ENCODE results near the gene CRIM1. TPM values are rescaled to one million over a fixed set of nuclear protein-coding genes. Genes with fewer than 3 reads are reported as not detected.

CRIM1 gene
- total RNA-seq, 4 donors from 2014 or later = 140 to 429 (median 201) TPM

DNA sequence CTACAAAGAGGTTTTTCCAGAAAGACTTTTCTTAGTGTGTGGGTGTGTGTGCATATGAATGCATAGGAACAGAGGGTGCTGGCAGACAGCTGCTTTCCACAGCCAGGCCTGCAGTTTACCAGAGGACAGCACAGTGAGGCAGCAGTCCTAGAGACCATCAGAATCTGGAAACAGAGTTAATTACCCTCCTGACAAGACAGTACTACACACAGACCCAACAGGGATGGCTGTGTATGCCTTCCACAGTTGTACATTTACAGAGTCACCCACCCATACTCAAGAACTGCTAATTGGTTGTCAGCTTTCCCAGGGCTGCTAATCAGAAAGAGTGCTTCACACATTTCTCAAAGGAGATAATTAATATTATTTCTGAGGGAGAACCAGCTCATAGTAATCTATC, 137.7 kb downstream of the CRIM1 start:
- intact Hi-C loops (cut with DNase I) = no loop called here
- Histone ChIP-seq H3K9me3 (no peaks in the 10 kb centered on the region), H3K27me3 (no peaks in the 10 kb centered on the region), H3K4me3 (no peak overlapping the region), H3K36me3 (peaks cover 0 to 9% (median 4%) of the 10 kb centered on the region in 4 donors), H3K4me1 (peaks cover 23 to 78% (median 57%) of the 10 kb centered on the region in 4 donors), H3K27ac (replicated peaks in 1 of 4) (peak overlapping the region; percentile 60 to 85 (median 69))
- no peak for DNase-seq (ENCODE audit: extremely low spot score)
- TF ChIP-seq POLR2A (IDR thresholded peaks at IDR 0.05; ENCODE audit: low read depth) (no peak), EP300 (IDR thresholded peaks at IDR 0.05) (no peak), POLR2AphosphoS5 (IDR thresholded peaks at IDR 0.05) (no peak), CTCF (IDR thresholded peaks at IDR 0.05) (no peak)

- peak overlapping the region in 1 of 4 donors; percentile 3 for H3K27ac ChIP-seq (replicated peaks in 1 of 4)
- H3K36me3 ChIP-seq = peaks cover 12 to 40% (median 29%) of the 10 kb centered on the region in 4 donors
- H3K9me3 ChIP-seq = no peaks in the 10 kb centered on the region
- no peaks in the 10 kb centered on the region for H3K27me3 ChIP-seq
- no peak overlapping the region for H3K4me3 ChIP-seq
- intact Hi-C loops (cut with DNase I) = no loop called here
- WGBS = 68% methylated on average over 3 of the region's 3 CpGs
- H3K4me1 ChIP-seq = peaks cover 7 to 37% (median 26%) of the 10 kb centered on the region in 4 donors
- no peak for TF ChIP-seq EP300 (IDR thresholded peaks at IDR 0.05)
- TF ChIP-seq CTCF (IDR thresholded peaks at IDR 0.05) = no peak
- TF ChIP-seq POLR2AphosphoS5 (IDR thresholded peaks at IDR 0.05) = no peak
- no peak for TF ChIP-seq POLR2A (IDR thresholded peaks at IDR 0.05; ENCODE audit: low read depth)
- DNase-seq (ENCODE audit: extremely low spot score) = no peak
Measured at GRCh38 chr2:36497570-36498163, 142.1 kb downstream of the CRIM1 start.

DNA sequence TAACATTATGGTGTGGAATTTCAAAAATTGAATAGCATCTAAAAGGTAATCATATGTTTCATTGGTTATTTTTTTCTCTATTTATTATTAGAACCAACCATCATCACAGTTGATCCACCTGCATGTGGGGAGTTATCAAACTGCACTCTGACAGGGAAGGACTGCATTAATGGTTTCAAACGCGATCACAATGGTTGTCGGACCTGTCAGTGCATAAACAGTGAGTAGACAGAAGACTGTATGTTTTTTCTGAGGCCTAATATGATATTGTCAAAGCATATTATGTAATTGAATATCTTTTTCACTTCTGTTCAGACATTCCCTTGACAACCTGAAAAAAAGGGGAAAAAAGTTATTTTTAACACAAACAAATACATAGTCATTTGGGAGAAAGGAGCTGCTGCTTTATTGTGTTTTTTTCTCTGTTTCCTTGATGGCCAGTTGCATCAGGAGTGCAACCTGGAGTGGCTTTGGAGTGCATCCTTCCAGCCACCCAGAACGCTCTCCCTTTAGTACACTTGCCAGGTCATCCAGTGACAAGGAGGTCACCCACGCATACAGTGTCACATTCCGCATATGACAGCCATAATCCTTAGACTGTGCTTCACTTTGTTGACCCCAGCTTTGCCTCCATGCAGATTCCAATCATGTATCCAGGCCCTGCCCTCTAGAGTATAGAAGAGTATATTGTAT, 143.7 kb downstream of the CRIM1 start:
- WGBS = 91% methylated on average over 6 of the region's 6 CpGs
- Histone ChIP-seq H3K4me1 (peaks cover 0 to 23% (median 14%) of the 10 kb centered on the region in 4 donors), H3K27ac (replicated peaks in 1 of 4) (no peak overlapping the region), H3K4me3 (no peak overlapping the region), H3K9me3 (no peaks in the 10 kb centered on the region), H3K36me3 (peaks cover 12 to 56% (median 36%) of the 10 kb centered on the region in 4 donors), H3K27me3 (no peaks in the 10 kb centered on the region)
- DNase-seq (ENCODE audit: extremely low spot score) = no peak
- no peak for TF ChIP-seq POLR2A (IDR thresholded peaks at IDR 0.05; ENCODE audit: low read depth)
- TF ChIP-seq POLR2AphosphoS5 (IDR thresholded peaks at IDR 0.05) = no peak
- TF ChIP-seq CTCF (IDR thresholded peaks at IDR 0.05) = no peak
- no peak for TF ChIP-seq EP300 (IDR thresholded peaks at IDR 0.05)
- intact Hi-C loops (cut with DNase I) = no loop called here

DNA sequence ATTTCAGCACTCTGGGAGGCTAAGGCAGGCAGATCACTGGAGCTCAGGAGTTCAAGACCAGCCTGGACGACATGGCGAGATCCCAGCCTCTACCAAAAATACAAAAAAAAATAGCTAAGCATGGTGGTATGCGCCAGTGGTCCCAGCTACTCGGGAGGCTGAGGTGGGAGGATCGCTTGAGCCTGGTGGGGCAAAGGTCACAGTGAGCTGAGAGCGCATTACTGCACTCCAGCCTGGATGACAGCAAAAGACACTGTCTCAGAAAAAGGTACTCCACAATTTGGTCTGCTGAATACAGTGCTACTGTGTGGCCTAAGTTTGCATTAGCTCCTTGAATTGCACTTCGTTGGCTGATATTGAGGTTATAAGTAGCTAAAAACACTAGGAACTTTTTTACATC, 144.5 kb downstream of the CRIM1 start:
- TF ChIP-seq EP300 (IDR thresholded peaks at IDR 0.05) (no peak), CTCF (IDR thresholded peaks at IDR 0.05) (no peak), POLR2AphosphoS5 (IDR thresholded peaks at IDR 0.05) (no peak), POLR2A (IDR thresholded peaks at IDR 0.05; ENCODE audit: low read depth) (no peak)
- WGBS = 95% methylated on average over 7 of the region's 7 CpGs
- intact Hi-C loops (cut with DNase I) = no loop called here
- H3K36me3 ChIP-seq = peaks cover 12 to 54% (median 40%) of the 10 kb centered on the region in 4 donors
- DNase-seq (ENCODE audit: extremely low spot score) = no peak
- H3K9me3 ChIP-seq = no peaks in the 10 kb centered on the region
- H3K27me3 ChIP-seq = no peaks in the 10 kb centered on the region
- H3K4me3 ChIP-seq = no peak overlapping the region
- H3K27ac ChIP-seq (replicated peaks in 1 of 4) = no peak overlapping the region
- peaks cover 0 to 16% (median 14%) of the 10 kb centered on the region in 4 donors for H3K4me1 ChIP-seq
